MM.1S (cell line): ENCODE results near the gene COLGALT1.

ENCODE experiments used
- DNase-seq: peaks from one replicate; pipeline ENCODE4 v3.0.0-alpha.2; 2015
- H2AFZ ChIP-seq: fragments of 300-600 bp; sonication (generic); 2 replicates; pipeline ENCODE4 v1.6.0; 2016; ENCODE audit warnings: antibody characterized with exemption, low read length
- H3F3A ChIP-seq: fragments of 300-600 bp; sonication (generic); 2 replicates; pipeline ENCODE4 v1.6.1; 2016; ENCODE audit warnings: mild to moderate bottlenecking, antibody characterized with exemption, low read length, moderate library complexity, mixed read lengths; ENCODE audit not compliant: insufficient read depth
- H3K27ac ChIP-seq: fragments of 300-600 bp; sonication (generic); 2 replicates; pipeline ENCODE4 v1.5.1; 2016; ENCODE audit warnings: mild to moderate bottlenecking, low read length
- H3K27me3 ChIP-seq: fragments of 300-600 bp; sonication (generic); replicated peaks from 2 replicates; pipeline ENCODE4 v1.6.0; 2016; ENCODE audit warnings: low read length; ENCODE audit not compliant: insufficient read depth
- H3K36me3 ChIP-seq: fragments of 300-600 bp; sonication (generic); replicated peaks from 2 replicates; pipeline ENCODE4 v1.6.1; 2016; ENCODE audit warnings: mild to moderate bottlenecking, low read length, mixed read lengths; ENCODE audit not compliant: insufficient read depth
- H3K4me1 ChIP-seq: fragments of 300-600 bp; sonication (generic); 2 replicates; pipeline ENCODE4 v1.6.1; 2016; ENCODE audit warnings: low read length, mixed read lengths
- H3K4me2 ChIP-seq: fragments of 300-600 bp; sonication (generic); 2 replicates; pipeline ENCODE4 v1.6.0; 2016; ENCODE audit warnings: low read depth, low read length
- H3K4me3 ChIP-seq: fragments of 300-600 bp; sonication (generic); 2 replicates; pipeline ENCODE4 v1.5.1; 2016; ENCODE audit warnings: low read length, mixed read lengths
- H3K79me2 ChIP-seq: fragments of 300-600 bp; sonication (generic); 2 replicates; pipeline ENCODE4 v1.6.1; 2016; ENCODE audit warnings: mixed run types, low read length, mixed read lengths
- H3K9ac ChIP-seq: fragments of 300-600 bp; sonication (generic); 2 replicates; pipeline ENCODE4 v1.6.1; 2016; ENCODE audit warnings: low read length, mixed read lengths
- H3K9me2 ChIP-seq: fragments of 300-600 bp; sonication (generic); replicated peaks from 2 replicates; pipeline ENCODE4 v1.6.1; 2016; ENCODE audit warnings: mild to moderate bottlenecking, low read length, mixed read lengths; ENCODE audit not compliant: insufficient read depth
- H3K9me3 ChIP-seq: fragments of 300-600 bp; sonication (generic); replicated peaks from 2 replicates; pipeline ENCODE4 v1.6.1; 2016; ENCODE audit warnings: mild to moderate bottlenecking, low read length, mixed read lengths; ENCODE audit not compliant: insufficient read depth
- H4K20me1 ChIP-seq: fragments of 300-600 bp; sonication (generic); 2 replicates; pipeline ENCODE4 v1.6.1; 2016; ENCODE audit warnings: mild to moderate bottlenecking, low read length, moderate library complexity, mixed read lengths; ENCODE audit not compliant: insufficient read depth
- EZH2 ChIP-seq: fragments of 300-600 bp; sonication (generic); optimal IDR thresholded peaks from 2 replicates; pipeline ENCODE3; 2017; ENCODE audit warnings: low read depth, mild to moderate bottlenecking, antibody characterized with exemption, low read length, mixed read lengths
- EZH2phosphoT487 ChIP-seq: fragments of 300-600 bp; sonication (generic); IDR thresholded peaks from 2 replicates; pipeline ENCODE4 v1.6.1; 2018; ENCODE audit warnings: antibody characterized with exemption, low read length
- TF ChIP-seq, protein P1 (sequence below): fragments of 300-600 bp; sonication (generic); IDR thresholded peaks from 2 replicates; pipeline ENCODE4 v1.5.1; 2016; ENCODE audit warnings: antibody characterized with exemption, low read length, mixed read lengths

COLGALT1 gene

DNA sequence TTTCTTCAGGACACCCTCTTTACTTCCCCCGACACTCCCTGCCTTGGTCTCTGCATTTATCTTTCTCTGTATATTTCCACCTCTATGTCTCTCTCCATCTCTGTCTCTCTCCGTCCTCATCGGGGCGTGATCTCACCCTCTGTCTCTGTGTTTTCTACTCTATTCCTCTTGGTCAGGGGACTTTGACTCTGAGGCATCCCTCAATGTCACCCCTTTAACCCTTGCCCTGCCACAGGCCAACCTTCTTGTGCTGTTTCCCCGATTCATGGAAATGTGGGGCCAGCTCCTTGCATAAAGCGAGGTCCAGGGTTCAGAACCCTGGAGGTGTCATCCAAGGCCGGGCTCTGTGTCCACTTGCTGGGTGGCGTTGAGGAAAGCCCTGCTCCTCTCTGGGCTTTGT is 46.8 kb downstream of the COLGALT1 start:
- no peaks in the 10 kb centered on the region for H3K79me2 ChIP-seq
- no peaks in the 10 kb centered on the region for H4K20me1 ChIP-seq
- H3K27ac ChIP-seq, result no peak overlapping the region
- H3K4me3 ChIP-seq, result no peak overlapping the region
- no peak for DNase-seq
- no peaks in the 10 kb centered on the region for H3F3A ChIP-seq
- TF ChIP-seq, protein P1, sequence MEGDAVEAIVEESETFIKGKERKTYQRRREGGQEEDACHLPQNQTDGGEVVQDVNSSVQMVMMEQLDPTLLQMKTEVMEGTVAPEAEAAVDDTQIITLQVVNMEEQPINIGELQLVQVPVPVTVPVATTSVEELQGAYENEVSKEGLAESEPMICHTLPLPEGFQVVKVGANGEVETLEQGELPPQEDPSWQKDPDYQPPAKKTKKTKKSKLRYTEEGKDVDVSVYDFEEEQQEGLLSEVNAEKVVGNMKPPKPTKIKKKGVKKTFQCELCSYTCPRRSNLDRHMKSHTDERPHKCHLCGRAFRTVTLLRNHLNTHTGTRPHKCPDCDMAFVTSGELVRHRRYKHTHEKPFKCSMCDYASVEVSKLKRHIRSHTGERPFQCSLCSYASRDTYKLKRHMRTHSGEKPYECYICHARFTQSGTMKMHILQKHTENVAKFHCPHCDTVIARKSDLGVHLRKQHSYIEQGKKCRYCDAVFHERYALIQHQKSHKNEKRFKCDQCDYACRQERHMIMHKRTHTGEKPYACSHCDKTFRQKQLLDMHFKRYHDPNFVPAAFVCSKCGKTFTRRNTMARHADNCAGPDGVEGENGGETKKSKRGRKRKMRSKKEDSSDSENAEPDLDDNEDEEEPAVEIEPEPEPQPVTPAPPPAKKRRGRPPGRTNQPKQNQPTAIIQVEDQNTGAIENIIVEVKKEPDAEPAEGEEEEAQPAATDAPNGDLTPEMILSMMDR, result no peak
- TF ChIP-seq EZH2phosphoT487, result no peak
- TF ChIP-seq EZH2, result no peak
- peaks cover 74% of the 10 kb centered on the region for H3K27me3 ChIP-seq
- H3K36me3 ChIP-seq, result no peaks in the 10 kb centered on the region
- H3K9me2 ChIP-seq, result no peaks in the 10 kb centered on the region
- no peak overlapping the region for H3K4me2 ChIP-seq
- no peaks in the 10 kb centered on the region for H3K9me3 ChIP-seq
- H2AFZ ChIP-seq, result no peak overlapping the region
- H3K9ac ChIP-seq, result no peak overlapping the region
- 0 out of 2 replicates have a peak, but pooled peaks cover 6% of the 10 kb centered on the region for H3K4me1 ChIP-seq

DNA sequence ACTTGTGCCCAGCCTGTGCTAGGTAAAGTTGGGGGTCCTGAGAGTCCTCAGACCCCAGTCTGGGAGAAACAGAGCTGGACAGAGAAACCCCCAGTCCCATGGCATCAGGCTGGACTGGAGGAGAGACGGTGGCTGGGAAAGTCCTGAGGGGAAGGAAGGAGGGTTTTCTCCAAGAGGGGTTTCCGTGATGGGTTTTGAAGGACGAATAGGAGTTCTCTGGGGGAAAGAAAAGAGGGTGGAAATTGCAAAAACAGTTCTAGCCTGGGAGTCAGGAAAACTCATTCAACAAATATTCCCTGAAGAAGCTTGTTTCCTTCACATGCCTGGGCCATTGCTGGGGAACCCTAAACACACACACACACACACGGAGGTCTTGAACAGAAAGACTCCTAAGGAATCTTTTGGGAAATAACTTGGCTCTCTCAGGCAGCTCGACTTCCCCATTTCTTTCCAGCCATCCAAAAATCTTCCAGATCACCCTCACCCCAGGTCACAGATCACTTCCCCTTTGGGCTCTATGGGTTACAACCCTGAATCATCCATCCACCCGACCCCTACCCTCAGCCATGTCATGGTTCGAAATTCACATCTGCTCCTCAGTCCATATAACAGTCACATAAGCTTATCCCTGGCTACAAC is 47.5 kb downstream of the COLGALT1 start:
- Histone ChIP-seq H3K79me2 (no peaks in the 10 kb centered on the region), H3K4me1 (0 out of 2 replicates have a peak, but pooled peaks cover 6% of the 10 kb centered on the region), H3K27me3 (peaks cover 72% of the 10 kb centered on the region), H3F3A (no peaks in the 10 kb centered on the region), H3K4me3 (no peak overlapping the region), H3K9ac (no peak overlapping the region), H3K9me3 (no peaks in the 10 kb centered on the region), H3K36me3 (no peaks in the 10 kb centered on the region), H3K9me2 (no peaks in the 10 kb centered on the region), H2AFZ (no peak overlapping the region), H4K20me1 (no peaks in the 10 kb centered on the region), H3K4me2 (no peak overlapping the region), H3K27ac (no peak overlapping the region)
- TF ChIP-seq, protein P1, result no peak
- TF ChIP-seq EZH2 (no peak), EZH2phosphoT487 (no peak)
- DNase-seq, result no peak

DNA sequence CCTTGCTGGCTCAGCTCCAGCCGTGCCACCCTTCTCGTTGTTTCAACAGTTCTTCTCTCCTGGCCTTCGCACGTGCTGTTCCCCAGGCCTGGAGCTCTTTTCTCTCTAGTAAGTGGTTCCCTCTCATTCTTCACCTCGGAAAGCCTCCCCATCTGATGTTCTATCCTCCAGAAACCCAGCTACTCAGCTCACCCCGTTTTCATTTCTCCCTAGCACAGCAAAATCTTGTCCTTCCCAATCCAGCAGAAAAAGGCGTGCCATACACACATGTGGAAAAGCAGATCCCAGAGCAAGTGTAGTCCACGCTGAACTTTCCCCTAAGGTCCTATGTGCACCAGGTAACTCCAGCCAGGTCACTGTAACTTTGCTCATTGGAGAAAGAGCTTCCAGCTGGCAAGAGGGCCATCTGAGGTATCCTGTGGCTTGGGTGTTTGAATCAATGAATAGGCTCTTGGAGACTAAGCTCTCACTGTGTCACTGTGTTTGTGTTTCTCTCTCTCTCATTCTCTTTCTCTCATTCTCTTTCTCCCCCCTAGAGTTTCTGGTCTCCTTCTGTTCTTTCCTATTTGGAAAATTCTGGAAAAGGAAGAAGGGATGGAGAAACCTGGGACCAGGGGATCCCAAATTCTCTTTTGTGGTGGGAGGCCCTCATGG is 49.0 kb downstream of the COLGALT1 start:
- TF ChIP-seq, protein P1, result no peak
- no peak for TF ChIP-seq EZH2phosphoT487
- TF ChIP-seq EZH2, result no peak
- no peaks in the 10 kb centered on the region for H3K9me3 ChIP-seq
- no peak overlapping the region for H3K4me3 ChIP-seq
- H3K27ac ChIP-seq, result no peak overlapping the region
- H3K79me2 ChIP-seq, result no peaks in the 10 kb centered on the region
- DNase-seq, result no peak
- H2AFZ ChIP-seq, result no peak overlapping the region
- no peaks in the 10 kb centered on the region for H4K20me1 ChIP-seq
- no peak overlapping the region for H3K9ac ChIP-seq
- no peaks in the 10 kb centered on the region for H3K9me2 ChIP-seq
- H3K36me3 ChIP-seq, result no peaks in the 10 kb centered on the region
- 0 out of 2 replicates have a peak, but pooled peaks cover 6% of the 10 kb centered on the region for H3K4me1 ChIP-seq
- no peak overlapping the region for H3K4me2 ChIP-seq
- no peaks in the 10 kb centered on the region for H3F3A ChIP-seq
- H3K27me3 ChIP-seq, result peaks cover 60% of the 10 kb centered on the region
